ENCODE measurements around the gene P2RY14. TPM values are rescaled to one million over a fixed set of nuclear protein-coding genes. Genes with fewer than 3 reads are reported as not detected.

P2RY14 gene
- total and polyA plus RNA-seq, 2 of the 13 experiments (the other 11 are each of a cell fraction or from before 2014, with no cell fraction given) = not detected

DNA sequence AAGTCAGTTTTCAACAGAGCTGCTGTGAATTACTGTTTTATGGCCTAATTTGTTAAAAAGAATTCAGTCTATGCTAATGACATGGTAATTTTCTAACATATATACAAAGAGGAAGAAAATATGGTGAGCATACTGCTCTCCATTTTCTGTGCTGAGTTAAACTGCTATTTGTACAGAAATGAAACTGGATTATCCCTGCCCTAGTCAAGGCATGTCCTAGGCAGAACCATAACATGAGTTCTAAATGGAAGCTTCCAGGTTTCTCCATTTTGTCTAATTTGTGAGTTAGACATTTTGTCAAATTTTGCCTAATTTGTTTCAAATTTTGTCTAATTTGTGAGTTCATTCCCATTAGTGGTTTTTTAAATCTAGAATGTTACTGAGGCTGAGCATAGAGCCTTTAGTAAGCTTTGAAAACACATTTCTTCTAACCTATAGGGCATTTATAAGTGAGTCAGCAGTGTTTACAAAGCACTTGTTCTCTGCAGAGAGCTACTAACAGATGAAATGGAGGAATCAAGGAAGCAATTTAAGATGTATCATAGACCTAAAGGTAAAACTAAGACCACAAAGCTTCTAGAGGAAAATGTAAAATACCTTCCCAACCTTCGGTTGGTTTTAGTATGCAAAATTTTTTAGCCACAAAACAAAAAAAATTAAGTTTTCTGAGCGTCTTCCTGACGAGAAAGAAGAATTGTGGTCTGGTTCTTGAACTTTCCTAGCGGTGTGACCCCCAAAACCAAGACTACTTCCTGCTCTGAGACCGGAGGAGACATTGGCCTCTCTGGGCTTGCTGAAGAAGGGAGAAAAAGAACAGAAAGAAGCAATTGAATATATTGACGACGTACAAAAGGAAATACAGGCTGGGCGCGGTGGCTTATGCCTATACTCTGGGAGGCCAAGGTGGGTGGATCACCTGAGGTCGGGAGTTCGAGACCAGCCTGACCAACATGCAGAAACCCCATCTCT lies 9.8 kb downstream of the P2RY14 start:
- no peak for FAIRE-seq
- no peak overlapping the region for H3K9ac ChIP-seq (ENCODE audit: insufficient read depth, low read depth, low read length)
- H3K4me3 ChIP-seq (replicated peaks in 1 of 3; ENCODE audit: insufficient read depth in 1 of 3, low read depth in 2 of 3, low read length in 3 of 3) = no peak overlapping the region
- 69% methylated on average over 11 of the region's 11 CpGs for WGBS (ENCODE audit: low lambda C conversion rate)
- H3K9me3 ChIP-seq (ENCODE audit: low read length) = no peaks in the 10 kb centered on the region
- in situ Hi-C loops (cut with HindIII; ENCODE audit: extremely low pct_ligation_motif_present, low pct_unique_long_range_greater_than_20kb) (no loop called here), intact Hi-C loops (cut with micrococcal nuclease; ENCODE audit: unreplicated experiment) (no loop called here)
- TF ChIP-seq, protein P1, sequence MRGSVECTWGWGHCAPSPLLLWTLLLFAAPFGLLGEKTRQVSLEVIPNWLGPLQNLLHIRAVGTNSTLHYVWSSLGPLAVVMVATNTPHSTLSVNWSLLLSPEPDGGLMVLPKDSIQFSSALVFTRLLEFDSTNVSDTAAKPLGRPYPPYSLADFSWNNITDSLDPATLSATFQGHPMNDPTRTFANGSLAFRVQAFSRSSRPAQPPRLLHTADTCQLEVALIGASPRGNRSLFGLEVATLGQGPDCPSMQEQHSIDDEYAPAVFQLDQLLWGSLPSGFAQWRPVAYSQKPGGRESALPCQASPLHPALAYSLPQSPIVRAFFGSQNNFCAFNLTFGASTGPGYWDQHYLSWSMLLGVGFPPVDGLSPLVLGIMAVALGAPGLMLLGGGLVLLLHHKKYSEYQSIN (CRISPR knock-in tag; IDR thresholded peaks at IDR 0.05; ENCODE audit: borderline replicate concordance) = no peak
- TF ChIP-seq ZNF207 (IDR thresholded peaks at IDR 0.05; ENCODE audit: borderline replicate concordance) (no peak), CHCHD3 (CRISPR knock-in tag; IDR thresholded peaks at IDR 0.05) (no peak), SAP130 (CRISPR knock-in tag; IDR thresholded peaks at IDR 0.05; ENCODE audit: low read depth) (no peak), ZNF121 (CRISPR knock-in tag; IDR thresholded peaks at IDR 0.05) (no peak), BHLHE40 (IDR thresholded peaks at IDR 0.05; ENCODE audit: low read length) (no peak), KAT8 (CRISPR knock-in tag; IDR thresholded peaks at IDR 0.05) (no peak), MAFF (IDR thresholded peaks at IDR 0.05; ENCODE audit: low read depth, low read length) (no peak), ZFX (CRISPR knock-in tag; IDR thresholded peaks at IDR 0.05; ENCODE audit: low read depth) (no peak), ZEB1 (IDR thresholded peaks at IDR 0.05; ENCODE audit: insufficient replicate concordance, low read depth) (no peak), ATF1 (CRISPR knock-in tag; IDR thresholded peaks at IDR 0.05) (no peak)
- TF ChIP-seq, protein P2, sequence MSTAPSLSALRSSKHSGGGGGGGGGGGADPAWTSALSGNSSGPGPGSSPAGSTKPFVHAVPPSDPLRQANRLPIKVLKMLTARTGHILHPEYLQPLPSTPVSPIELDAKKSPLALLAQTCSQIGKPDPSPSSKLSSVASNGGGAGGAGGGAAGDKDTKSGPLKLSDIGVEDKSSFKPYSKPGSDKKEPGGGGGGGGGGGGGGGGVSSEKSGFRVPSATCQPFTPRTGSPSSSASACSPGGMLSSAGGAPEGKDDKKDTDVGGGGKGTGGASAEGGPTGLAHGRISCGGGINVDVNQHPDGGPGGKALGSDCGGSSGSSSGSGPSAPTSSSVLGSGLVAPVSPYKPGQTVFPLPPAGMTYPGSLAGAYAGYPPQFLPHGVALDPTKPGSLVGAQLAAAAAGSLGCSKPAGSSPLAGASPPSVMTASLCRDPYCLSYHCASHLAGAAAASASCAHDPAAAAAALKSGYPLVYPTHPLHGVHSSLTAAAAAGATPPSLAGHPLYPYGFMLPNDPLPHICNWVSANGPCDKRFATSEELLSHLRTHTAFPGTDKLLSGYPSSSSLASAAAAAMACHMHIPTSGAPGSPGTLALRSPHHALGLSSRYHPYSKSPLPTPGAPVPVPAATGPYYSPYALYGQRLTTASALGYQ (CRISPR knock-in tag; IDR thresholded peaks at IDR 0.05) = no peak
- H3K4me2 ChIP-seq (ENCODE audit: low read depth, low read length) = no peak overlapping the region
- H3K79me2 ChIP-seq (ENCODE audit: insufficient read depth, low read length) = no peaks in the 10 kb centered on the region
- no peaks in the 10 kb centered on the region for H3K36me3 ChIP-seq (replicated peaks in 1 of 2; ENCODE audit: control insufficient read depth in 1 of 2, insufficient read depth in 2 of 2, low read length in 2 of 2)
- no peak overlapping the region for H3K27ac ChIP-seq (ENCODE audit: extremely low read length, insufficient read depth, low read length)
- no peak overlapping the region for H2AFZ ChIP-seq (ENCODE audit: low read length)
- ATAC-seq = no peak
- no peaks in the 10 kb centered on the region; a peak in 1 of 5 replicates for H3K27me3 ChIP-seq (ENCODE audit: control insufficient read depth in 1 of 2, insufficient read depth in 2 of 2, low read length in 2 of 2)
- no peak for DNase-seq (ENCODE audit: low spot score)
- ChIA-PET CTCF (ENCODE audit: low intra/inter-chr PET ratio, low total read pairs) (no interaction called here), POLR2A (no interaction called here)
- BruUV-seq (replicated peaks) = no TSS peak
- H3K4me1 ChIP-seq (ENCODE audit: insufficient read depth, low read length) = no peaks in the 10 kb centered on the region
- H4K20me1 ChIP-seq (ENCODE audit: insufficient read depth, low read length) = no peaks in the 10 kb centered on the region

All from HepG2 (cell line).